IMR-90 (cell line): ENCODE data around the gene ZC3H7B. TPM values are rescaled to one million over a fixed set of nuclear protein-coding genes. Genes with fewer than 3 reads are reported as not detected.
A peak's percentile ranks its signal among the peaks of the same experiment; 100 is the strongest.

Source experiments
- ATAC-seq: fragments of 200-7000 bp; cut with Tn5 transposase; 2 replicates; pipeline ENCODE4 v1.9.1; 2020; ENCODE audit warnings: low read depth, mild to moderate bottlenecking, moderate library complexity
- BruUV-seq: library from RNA; stranded (reverse); fragments of 400-500 nt; replicated peaks from 2 replicates; lab custom pipeline; 2021; lab: Mats Ljungman, UMichigan
- CTCF ChIA-PET: fragments of 300-600 bp; formaldehyde crosslinking; extraction: SDS; loops from one replicate; lab custom pipeline; 2021; ENCODE audit warnings: antibody characterized with exemption; lab: Yijun Ruan, JAX
- POLR2A ChIA-PET: fragments of 300-600 bp; sonication (Branson Sonifier 250); formaldehyde crosslinking; loops from one replicate; lab custom pipeline; 2022; ENCODE audit warnings: antibody characterized with exemption; ENCODE audit not compliant: unreplicated experiment; lab: Charles Lee
- DNase-seq: peaks from one replicate; pipeline ENCODE4 v3.0.0; 2013
- H2AFZ ChIP-seq: replicated peaks from 2 replicates; pipeline ENCODE3; 2013; ENCODE audit warnings: low read length, mild to moderate bottlenecking; ENCODE audit not compliant: poor library complexity
- H2AK5ac ChIP-seq: 2 replicates; pipeline ENCODE4 v1.6.1; 2013; ENCODE audit warnings: low read depth, low read length, inconsistent platforms
- H2AK9ac ChIP-seq: replicated peaks from 2 replicates; pipeline ENCODE3; 2013; ENCODE audit warnings: mild to moderate bottlenecking, low read depth, low read length, moderate library complexity; ENCODE audit not compliant: poor library complexity
- H2BK120ac ChIP-seq: 2 replicates; pipeline ENCODE4 v1.6.1; 2013; ENCODE audit warnings: low read depth, low read length, inconsistent platforms
- H2BK15ac ChIP-seq: 3 replicates; pipeline ENCODE4 v1.6.1; 2013; ENCODE audit warnings: low read depth, low read length, inconsistent platforms
- H2BK20ac ChIP-seq: 2 replicates; pipeline ENCODE4 v1.6.1; 2013; ENCODE audit warnings: low read depth, mild to moderate bottlenecking, inconsistent platforms, low read length, moderate library complexity
- H2BK5ac ChIP-seq: 2 replicates; pipeline ENCODE4 v1.6.1; 2013; ENCODE audit warnings: mild to moderate bottlenecking, low read depth, low read length, inconsistent platforms; ENCODE audit not compliant: poor library complexity, severe bottlenecking
- H3K14ac ChIP-seq: replicated peaks from 2 replicates; pipeline ENCODE4 v1.6.1; 2013; ENCODE audit warnings: low read depth, low read length, inconsistent platforms
- H3K18ac ChIP-seq: 2 replicates; pipeline ENCODE4 v1.6.1; 2013; ENCODE audit warnings: low read depth, low read length, control low read depth
- H3K23ac ChIP-seq: 2 replicates; pipeline ENCODE4 v1.6.1; 2013; ENCODE audit warnings: low read depth, low read length, inconsistent platforms
- H3K27ac ChIP-seq: 2 replicates; pipeline ENCODE4 v1.5.1; 2013; ENCODE audit warnings: mild to moderate bottlenecking, control low read depth, low read length; ENCODE audit not compliant: insufficient read depth
- H3K27me3 ChIP-seq: 2 replicates; pipeline ENCODE4 v1.6.1; 2013; ENCODE audit warnings: low read length; ENCODE audit not compliant: control insufficient read depth, insufficient read depth
- H3K36me3 ChIP-seq: 2 replicates; pipeline ENCODE4 v1.6.1; 2013; ENCODE audit warnings: low read length, mixed read lengths; ENCODE audit not compliant: control insufficient read depth, insufficient read depth
- H3K4ac ChIP-seq: 2 replicates; pipeline ENCODE4 v1.6.1; 2013; ENCODE audit warnings: low read depth, low read length, inconsistent platforms
- H3K4me1 ChIP-seq: 2 replicates; pipeline ENCODE4 v1.6.1; 2013; ENCODE audit warnings: low read length, mixed read lengths; ENCODE audit not compliant: control insufficient read depth, insufficient read depth
- H3K4me2 ChIP-seq: 2 replicates; pipeline ENCODE4 v1.6.1; 2013; ENCODE audit warnings: low read depth, mild to moderate bottlenecking, control low read depth, low read length, moderate library complexity
- H3K4me3 ChIP-seq: 2 replicates; pipeline ENCODE4 v1.5.1; 2013; ENCODE audit warnings: low read depth, mild to moderate bottlenecking, control low read depth, low read length, moderate library complexity; ENCODE audit not compliant: insufficient read depth
- H3K56ac ChIP-seq: 2 replicates; pipeline ENCODE4 v1.6.1; 2013; ENCODE audit warnings: low read length, inconsistent platforms; ENCODE audit not compliant: insufficient read depth; ENCODE audit errors: extremely low read depth
- H3K79me1 ChIP-seq, 2 experiments: 2 replicates each; pipeline ENCODE4 v1.6.1; 2013; ENCODE audit warnings: low read length in 2 of 2, inconsistent platforms in 1 of 2, low read depth in 1 of 2
- H3K9ac ChIP-seq: 2 replicates; pipeline ENCODE4 v1.6.1; 2013; ENCODE audit warnings: low read depth, low read length, control low read depth
- H3K9me1 ChIP-seq: 2 replicates; pipeline ENCODE4 v1.6.1; 2013; ENCODE audit warnings: low read length, inconsistent platforms; ENCODE audit not compliant: insufficient read depth
- H3K9me3 ChIP-seq: 2 replicates; pipeline ENCODE4 v1.6.1; 2013; ENCODE audit warnings: low read length; ENCODE audit not compliant: control insufficient read depth, insufficient read depth
- H4K20me1 ChIP-seq: 2 replicates; pipeline ENCODE4 v1.6.1; 2013; ENCODE audit warnings: low read length, inconsistent platforms; ENCODE audit not compliant: insufficient read depth
- H4K5ac ChIP-seq: 2 replicates; pipeline ENCODE4 v1.6.1; 2013; ENCODE audit warnings: mild to moderate bottlenecking, low read depth, low read length, control low read depth
- H4K8ac ChIP-seq, 2 experiments: 2 replicates each; pipeline ENCODE4 v1.6.1; 2013; ENCODE audit warnings: low read depth in 2 of 2, low read length in 2 of 2, control low read depth in 1 of 2, inconsistent platforms in 1 of 2
- H4K91ac ChIP-seq: 2 replicates; pipeline ENCODE4 v1.6.1; 2013; ENCODE audit warnings: low read depth, low read length, inconsistent platforms; ENCODE audit not compliant: insufficient read depth
- BHLHE40 ChIP-seq: fragments of 150-350 bp; IDR thresholded peaks from 2 replicates; pipeline ENCODE4 v1.6.1; 2016; ENCODE audit warnings: mild to moderate bottlenecking, low read depth, low read length
- CEBPB ChIP-seq: IDR thresholded peaks from 2 replicates; pipeline ENCODE4 v1.6.1; 2012; ENCODE audit warnings: low read depth, low read length, improper control_type of control experiment
- CHD1 ChIP-seq: IDR thresholded peaks from 2 replicates; pipeline ENCODE4 v1.6.1; 2012; ENCODE audit warnings: low read depth, low read length, improper control_type of control experiment
- CTCF ChIP-seq: conservative IDR thresholded peaks from 2 replicates; pipeline ENCODE4 v1.5.1; 2012; ENCODE audit warnings: mild to moderate bottlenecking, low read depth, low read length, improper control_type of control experiment
- ELK1 ChIP-seq: fragments of 150-350 bp; IDR thresholded peaks from 2 replicates; pipeline ENCODE4 v1.6.1; 2016; ENCODE audit warnings: low read depth, mild to moderate bottlenecking, low read length, moderate library complexity, borderline replicate concordance
- FOS ChIP-seq: fragments of 150-350 bp; IDR thresholded peaks from 2 replicates; pipeline ENCODE4 v1.6.1; 2016; ENCODE audit warnings: low read depth, low read length
- MAFK ChIP-seq: IDR thresholded peaks from 2 replicates; pipeline ENCODE4 v1.6.1; 2012; ENCODE audit warnings: low read depth, low read length, improper control_type of control experiment
- MAZ ChIP-seq: IDR thresholded peaks from 2 replicates; pipeline ENCODE4 v1.6.1; 2012; ENCODE audit warnings: low read depth, mild to moderate bottlenecking, low read length, improper control_type of control experiment, moderate library complexity, borderline replicate concordance
- MXI1 ChIP-seq: IDR thresholded peaks from 2 replicates; pipeline ENCODE4 v1.6.1; 2012; ENCODE audit warnings: low read depth, mild to moderate bottlenecking, low read length, moderate library complexity, borderline replicate concordance
- NFE2L2 ChIP-seq: fragments of 150-350 bp; IDR thresholded peaks from 2 replicates; pipeline ENCODE4 v1.6.1; 2016; ENCODE audit warnings: low read depth, mild to moderate bottlenecking, low read length
- POLR2A ChIP-seq: IDR thresholded peaks from 2 replicates; pipeline ENCODE4 v1.6.1; 2012; ENCODE audit warnings: mild to moderate bottlenecking, low read depth, low read length
- RAD21 ChIP-seq: IDR thresholded peaks from 2 replicates; pipeline ENCODE4 v1.6.1; 2012; ENCODE audit warnings: low read length, improper control_type of control experiment
- RCOR1 ChIP-seq: IDR thresholded peaks from 2 replicates; pipeline ENCODE4 v1.6.1; 2012; ENCODE audit warnings: mild to moderate bottlenecking, low read length, improper control_type of control experiment; ENCODE audit not compliant: insufficient replicate concordance
- RFX5 ChIP-seq: IDR thresholded peaks from 2 replicates; pipeline ENCODE4 v1.8.0; 2012; ENCODE audit warnings: low read depth, mild to moderate bottlenecking, low read length, moderate library complexity
- SMC3 ChIP-seq: fragments of 150-350 bp; IDR thresholded peaks from 2 replicates; pipeline ENCODE4 v1.6.1; 2016; ENCODE audit warnings: low read depth, mild to moderate bottlenecking, antibody characterized with exemption, low read length, moderate library complexity
- USF2 ChIP-seq: fragments of 150-350 bp; IDR thresholded peaks from 2 replicates; pipeline ENCODE4 v1.6.1; 2017; ENCODE audit warnings: mild to moderate bottlenecking, antibody characterized with exemption, low read length, low read depth
- WGBS, 2 experiments: methylation state at CpG; one replicate each; pipeline versions ENCODE4 v1.1.5 to v1.1.7; 2013; ENCODE audit warnings: missing lambda C conversion rate in 2 of 2; ENCODE audit not compliant: insufficient read length in 1 of 2; ENCODE audit errors: extremely low coverage in 2 of 2; 5-methylcytosine and 5-hydroxymethylcytosine counted together
- dilution Hi-C: fragments of 300-500 bp; cut with HindIII; formaldehyde crosslinking; loops from one replicate; pipeline ENCODE4 v1.14.3; 2018; ENCODE audit warnings: low sequenced_read_pairs; ENCODE audit not compliant: unreplicated experiment
- in situ Hi-C: fragments of 300-500 bp; cut with MboI; formaldehyde crosslinking; loops from 3 replicates; pipeline ENCODE4 v1.14.3; 2019; ENCODE audit warnings: low sequenced_read_pairs, inconsistent platforms, mixed read lengths
- intact Hi-C: fragments of 100-400 bp; cut with micrococcal nuclease; formaldehyde crosslinking; loops from 2 replicates; pipeline ENCODE4 v1.10.0; 2022
- polyA plus RNA-seq, 3 experiments: library from polyadenylated mRNA; depleted of rRNA; stranded (reverse); fragments of >200 nt; gene quantifications; 2 replicates each; pipeline ENCODE4 v1.2.3, GENCODE V29; 2012; ENCODE audit warnings: low replicate concordance in 1 of 3
- total RNA-seq: library from RNA; depleted of rRNA; stranded (reverse); fragments of >200 nt; gene quantifications from 2 replicates; pipeline ENCODE4 v1.2.3, GENCODE V29; 2012

Gene ZC3H7B
- total and polyA plus RNA-seq, 2 of the 4 experiments (the other 2 are of a cell fraction) = 37.6 to 72.3 TPM

- H3K4me2 ChIP-seq = no peak overlapping the region
- no peak overlapping the region for H3K27ac ChIP-seq
- intact Hi-C loops (no loop called here), dilution Hi-C loops (no loop called here), in situ Hi-C loops (no loop called here)
- no peak overlapping the region for H3K14ac ChIP-seq
- no peak overlapping the region for H3K56ac ChIP-seq
- H3K36me3 ChIP-seq = peaks cover 68% of the 10 kb centered on the region
- no peak overlapping the region for H2AK5ac ChIP-seq
- H4K91ac ChIP-seq = no peak overlapping the region
- H3K9me3 ChIP-seq = no peaks in the 10 kb centered on the region
- no peaks in the 10 kb centered on the region for H3K4me1 ChIP-seq
- no peak overlapping the region for H2BK5ac ChIP-seq
- no peak overlapping the region for H2BK15ac ChIP-seq
- peak overlapping the region; percentile 9 for H2AK9ac ChIP-seq
- BruUV-seq = no TSS peak
- no peaks in the 10 kb centered on the region for H3K27me3 ChIP-seq
- TF ChIP-seq SMC3 (no peak), NFE2L2 (no peak), MXI1 (no peak), CEBPB (no peak), RAD21 (no peak), RCOR1 (no peak), BHLHE40 (no peak), MAFK (no peak), ELK1 (no peak), USF2 (no peak), CHD1 (no peak), POLR2A (no peak), MAZ (no peak), FOS (no peak), RFX5 (no peak), CTCF (no peak)
- no peak overlapping the region for H3K4me3 ChIP-seq
- DNase-seq = no peak
- no peak overlapping the region for H2AFZ ChIP-seq
- no peak overlapping the region for H3K9ac ChIP-seq
- H4K20me1 ChIP-seq = peaks cover 23% of the 10 kb centered on the region
- no peak overlapping the region for H4K5ac ChIP-seq
- peaks cover 12% of the 10 kb centered on the region for H3K9me1 ChIP-seq
- peaks cover 36 to 67% of the 10 kb centered on the region in 2 experiments for H3K79me1 ChIP-seq
- ChIA-PET CTCF (interaction anchor here (0.6 to 0.7 kb wide), 2 partner anchors 35 to 759 kb away, joined by 3 to 4 read pairs; no protein-coding TSS in a partner anchor), POLR2A (interaction anchor here (0.5 kb wide), 1 partner anchor 41 kb away, joined by 8 read pairs; no protein-coding TSS in a partner anchor)
- H3K4ac ChIP-seq = no peak overlapping the region
- no peak overlapping the region for H3K23ac ChIP-seq
- no peak overlapping the region for H2BK120ac ChIP-seq
- H2BK20ac ChIP-seq = no peak overlapping the region
- no peak overlapping the region for H3K18ac ChIP-seq
- no peak overlapping the region for H4K8ac ChIP-seq
- no peak for ATAC-seq
- no CpG with 5 or more reads among the region's 9 CpGs for WGBS, 2 experiments
Measured at GRCh38 chr22:41271787-41272186, 29.5 kb upstream of the ZC3H7B start.
